H1 (cell line): ENCODE data around the gene TBC1D17. TPM values are rescaled to one million over a fixed set of nuclear protein-coding genes. Genes with fewer than 3 reads are reported as not detected.

ENCODE experiments used
- CTCF ChIA-PET: fragments of 300-600 bp; sonication (Branson Sonifier 250); formaldehyde crosslinking; loops from one replicate; lab custom pipeline; 2021; ENCODE audit not compliant: partially characterized antibody; lab: Charles Lee
- POLR2A ChIA-PET: fragments of 300-600 bp; sonication (Branson Sonifier 250); formaldehyde crosslinking; loops from one replicate; lab custom pipeline; 2021; ENCODE audit warnings: inconsistent platforms; ENCODE audit not compliant: partially characterized antibody; lab: Charles Lee
- DNase-seq, 2 experiments: peaks; one replicate each; pipeline versions ENCODE4 v3.0.0 to v3.0.0-alpha.2; 2010 to 2022; ENCODE audit warnings: low spot score in 2 of 2, low read depth in 1 of 2, mixed read lengths in 1 of 2
- FAIRE-seq: peaks from 2 replicates; lab custom pipeline; 2011; peaks lifted over from hg19 to GRCh38; lab: Jason Lieb, UNC
- H2AFZ ChIP-seq: 2 replicates; pipeline ENCODE4 v1.8.1; 2012; ENCODE audit warnings: low read length, inconsistent platforms
- H2AK5ac ChIP-seq: 2 replicates; pipeline ENCODE4 v1.6.1; 2013; ENCODE audit warnings: low read depth, low read length
- H2BK120ac ChIP-seq: replicated peaks from 2 replicates; pipeline ENCODE3; 2013; ENCODE audit warnings: low read depth, low read length, inconsistent platforms
- H2BK12ac ChIP-seq: 2 replicates; pipeline ENCODE4 v1.6.1; 2013; ENCODE audit warnings: low read depth, low read length
- H2BK15ac ChIP-seq: 2 replicates; pipeline ENCODE4 v1.6.1; 2013; ENCODE audit warnings: low read length
- H2BK20ac ChIP-seq: 2 replicates; pipeline ENCODE4 v1.6.1; 2013; ENCODE audit warnings: low read length
- H2BK5ac ChIP-seq: 2 replicates; pipeline ENCODE4 v1.6.1; 2013; ENCODE audit warnings: low read depth, low read length
- H3K14ac ChIP-seq: 2 replicates; pipeline ENCODE4 v1.6.1; 2013; ENCODE audit warnings: inconsistent platforms; ENCODE audit not compliant: insufficient read length
- H3K18ac ChIP-seq: 2 replicates; pipeline ENCODE4 v1.6.1; 2013; ENCODE audit warnings: low read length; ENCODE audit errors: extremely low read depth
- H3K23ac ChIP-seq: 2 replicates; pipeline ENCODE4 v1.6.1; 2013; ENCODE audit warnings: inconsistent platforms; ENCODE audit not compliant: insufficient read length
- H3K23me2 ChIP-seq: 2 replicates; pipeline ENCODE4 v1.6.1; 2013; ENCODE audit warnings: low read depth, low read length
- H3K27ac ChIP-seq: 2 replicates; pipeline ENCODE4 v1.6.1; 2011; ENCODE audit warnings: low read depth, low read length, inconsistent platforms
- H3K27me3 ChIP-seq, 4 experiments: replicated peaks in 1 of 4; 1 replicate in 1 of 4; 2 replicates in 3 of 4; pipeline versions ENCODE4 v1.6.1 to v1.8.1; 2011 to 2013; ENCODE audit warnings: low read length in 3 of 4, mild to moderate bottlenecking in 3 of 4, inconsistent platforms in 2 of 4, mixed read lengths in 2 of 4, moderate library complexity in 1 of 4; ENCODE audit not compliant: control insufficient read depth in 3 of 4, insufficient read depth in 3 of 4; ENCODE audit errors: extremely low read depth in 1 of 4
- H3K36me3 ChIP-seq, 4 experiments: 2 replicates each; pipeline versions ENCODE4 v1.6.1 to v1.8.1; 2011 to 2013; ENCODE audit warnings: mild to moderate bottlenecking in 4 of 4, low read length in 3 of 4, moderate library complexity in 2 of 4, control low read depth in 1 of 4, inconsistent platforms in 1 of 4; ENCODE audit not compliant: insufficient read depth in 4 of 4, control insufficient read depth in 2 of 4
- H3K4ac ChIP-seq: replicated peaks from 2 replicates; pipeline ENCODE3; 2013; ENCODE audit warnings: low read length, low read depth, mixed read lengths, inconsistent platforms; ENCODE audit not compliant: insufficient read length
- H3K4me1 ChIP-seq, 4 experiments: replicated peaks in 1 of 4; 1 replicate in 1 of 4; 2 replicates in 3 of 4; pipeline versions ENCODE4 v1.6.1 to v1.8.1; 2011 to 2013; ENCODE audit warnings: low read length in 3 of 4, inconsistent platforms in 2 of 4, mixed read lengths in 1 of 4; ENCODE audit not compliant: insufficient read depth in 4 of 4, control insufficient read depth in 3 of 4
- H3K4me2 ChIP-seq, 2 experiments: 2 replicates each; pipeline versions ENCODE4 v1.6.1 to v1.8.1; 2011 to 2013; ENCODE audit warnings: low read depth in 2 of 2, low read length in 2 of 2, control low read depth in 1 of 2, inconsistent platforms in 1 of 2, mild to moderate bottlenecking in 1 of 2; ENCODE audit not compliant: insufficient read depth in 1 of 2
- H3K4me3 ChIP-seq, 4 experiments: fragments of 200-600, 300-600 bp in 1 of 4; sonication (generic), shearing (Covaris generic), sonication (Bioruptor Twin) in 1 of 4; 2 replicates each; pipeline versions ENCODE4 v1.5.1 to v1.8.1; 2011 to 2016; ENCODE audit warnings: low read length in 4 of 4, low read depth in 3 of 4, control low read depth in 2 of 4, inconsistent platforms in 2 of 4, mild to moderate bottlenecking in 2 of 4, mixed read lengths in 1 of 4, moderate library complexity in 1 of 4; ENCODE audit not compliant: insufficient read depth in 2 of 4; ENCODE audit errors: extremely low read depth in 1 of 4
- H3K56ac ChIP-seq: replicated peaks from 2 replicates; pipeline ENCODE3; 2013; ENCODE audit warnings: low read depth, mild to moderate bottlenecking, mixed read lengths, low read length, inconsistent platforms; ENCODE audit not compliant: insufficient read length
- H3K79me1 ChIP-seq: 2 replicates; pipeline ENCODE4 v1.6.1; 2013; ENCODE audit warnings: low read depth, low read length, control low read depth
- H3K79me2 ChIP-seq, 2 experiments: 2 replicates each; pipeline versions ENCODE4 v1.6.1 to v1.8.1; 2012 to 2013; ENCODE audit warnings: low read length in 2 of 2, mild to moderate bottlenecking in 2 of 2, inconsistent platforms in 1 of 2; ENCODE audit not compliant: insufficient read depth in 2 of 2, control insufficient read depth in 1 of 2
- H3K9ac ChIP-seq, 4 experiments: replicated peaks in 1 of 4; 1 replicate in 1 of 4; 2 replicates in 3 of 4; pipeline versions ENCODE4 v1.6.1 to v1.8.1; 2011 to 2013; ENCODE audit warnings: low read depth in 3 of 4, low read length in 3 of 4, control low read depth in 2 of 4, mild to moderate bottlenecking in 2 of 4, moderate library complexity in 2 of 4, inconsistent platforms in 1 of 4; ENCODE audit errors: extremely low read depth in 1 of 4
- H3K9me3 ChIP-seq, 2 experiments: 2 replicates each; pipeline versions ENCODE4 v1.6.1 to v1.8.1; 2012 to 2013; ENCODE audit warnings: mild to moderate bottlenecking in 2 of 2, moderate library complexity in 2 of 2, control low read depth in 1 of 2, inconsistent platforms in 1 of 2, low read depth in 1 of 2, low read length in 1 of 2, mixed read lengths in 1 of 2; ENCODE audit not compliant: insufficient read depth in 2 of 2
- H4K20me1 ChIP-seq, 2 experiments: replicated peaks in 1 of 2; 2 replicates each; pipeline versions ENCODE3 to v1.8.1; 2011 to 2013; ENCODE audit warnings: inconsistent platforms in 2 of 2, low read length in 2 of 2, mild to moderate bottlenecking in 1 of 2; ENCODE audit not compliant: insufficient read depth in 2 of 2, control insufficient read depth in 1 of 2
- H4K5ac ChIP-seq: 2 replicates; pipeline ENCODE4 v1.6.1; 2013; ENCODE audit warnings: low read length, low read depth, mixed read lengths, inconsistent platforms; ENCODE audit not compliant: insufficient read length
- H4K8ac ChIP-seq: 2 replicates; pipeline ENCODE4 v1.8.0; 2013; ENCODE audit warnings: mild to moderate bottlenecking, moderate library complexity, low read length, inconsistent platforms; ENCODE audit not compliant: insufficient read depth; ENCODE audit errors: extremely low read depth
- H4K91ac ChIP-seq: replicated peaks from 2 replicates; pipeline ENCODE3; 2013; ENCODE audit warnings: low read length, mixed read lengths, inconsistent platforms; ENCODE audit not compliant: insufficient read length
- FOSL1 ChIP-seq: IDR thresholded peaks from 2 replicates; pipeline ENCODE4 v1.6.1; 2011; ENCODE audit warnings: mild to moderate bottlenecking, low read depth, low read length, moderate library complexity; ENCODE audit not compliant: insufficient read depth
- RBBP5 ChIP-seq: IDR thresholded peaks from 2 replicates; pipeline ENCODE4 v1.7.1; 2012; ENCODE audit warnings: low read depth, mild to moderate bottlenecking, inconsistent platforms, low read length, moderate library complexity, borderline replicate concordance
- WGBS, 2 experiments: shearing (Covaris generic) in 1 of 2; methylation state at CpG; one replicate each; pipeline versions ENCODE4 v1.1.6 to v1.1.7; 2013 to 2015; ENCODE audit warnings: low lambda C conversion rate in 2 of 2, mixed read lengths in 2 of 2, inconsistent platforms in 1 of 2, low coverage in 1 of 2, missing lambda C conversion rate in 1 of 2; ENCODE audit not compliant: insufficient replicate concordance in 2 of 2, insufficient coverage in 1 of 2, insufficient read length in 1 of 2; ENCODE audit errors: extremely low coverage in 1 of 2, missing lambda C conversion rate in 1 of 2; 5-methylcytosine and 5-hydroxymethylcytosine counted together
- polyA plus RNA-seq, 7 experiments: library from polyadenylated mRNA; depleted of rRNA in 3 of 7; stranded (reverse) in 5 of 7; unstranded in 2 of 7; fragments of >200 nt in 5 of 7; fragments of 200-250 nt in 2 of 7; gene quantifications; 1 replicate in 5 of 7; 2 replicates in 1 of 7; 4 replicates in 1 of 7; pipeline versions ENCODE4 v1.2.1 to v1.2.3, GENCODE V29; 2011 to 2013; ENCODE audit warnings: missing spikeins in 2 of 7, mixed read lengths in 2 of 7
- total RNA-seq: library from RNA; stranded (reverse); fragmentation: NEBNext Ultra II Directional; extraction: Animal tissue kit (Norgen Biotek cat#: 25700); gene quantifications from 2 replicates; pipeline ENCODE4 v1.2.1, GENCODE V29; 2021
- TF ChIP-seq, protein P1 (sequence below): IDR thresholded peaks from 2 replicates; pipeline ENCODE4 v1.6.1; 2011; ENCODE audit warnings: low read depth, mild to moderate bottlenecking, low read length; ENCODE audit not compliant: insufficient read depth

TBC1D17 gene
- total and polyA plus RNA-seq, 2 of the 8 experiments (the other 6 are each of a cell fraction or from before 2014, with no cell fraction given), result 30.3 to 44.9 TPM

- TF ChIP-seq, protein P1, sequence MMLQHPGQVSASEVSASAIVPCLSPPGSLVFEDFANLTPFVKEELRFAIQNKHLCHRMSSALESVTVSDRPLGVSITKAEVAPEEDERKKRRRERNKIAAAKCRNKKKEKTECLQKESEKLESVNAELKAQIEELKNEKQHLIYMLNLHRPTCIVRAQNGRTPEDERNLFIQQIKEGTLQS, result no peak
- TF ChIP-seq RBBP5 (no peak), FOSL1 (no peak)
- DNase-seq (no peak), FAIRE-seq (no peak)
- Histone ChIP-seq H3K4me2 (no peak overlapping the region), H4K5ac (no peak overlapping the region), H3K4me3 (no peak overlapping the region), H2AK5ac (no peak overlapping the region), H3K27ac (no peak overlapping the region), H2BK5ac (0 out of 2 replicates have a peak overlapping the region, but pooled peaks have one; percentile 21), H3K9ac (0 out of 7 replicates have a peak overlapping the region, but pooled peaks of 1 of the 4 experiments have one; percentile 7), H4K91ac (no peak overlapping the region), H3K27me3 (no peaks in the 10 kb centered on the region; a peak in 1 of 7 replicates), H3K79me1 (peaks cover 7% of the 10 kb centered on the region; the same call in 1 of the 2 replicates), H3K23me2 (no peaks in the 10 kb centered on the region), H3K23ac (no peak overlapping the region), H2BK20ac (no peak overlapping the region), H4K20me1 (peaks cover 34 to 36% of the 10 kb centered on the region in 2 experiments), H3K56ac (no peak overlapping the region), H3K18ac (no peak overlapping the region), H3K4ac (no peak overlapping the region), H3K4me1 (peaks cover 0 to 6% (median 3%) of the 10 kb centered on the region in 4 experiments; a peak in 3 of 7 replicates), H4K8ac (no peak overlapping the region), H2AFZ (no peak overlapping the region), H2BK12ac (no peak overlapping the region), H3K36me3 (peaks cover 18 to 41% (median 31%) of the 10 kb centered on the region in 4 experiments; a peak in 7 of 8 replicates), H2BK120ac (no peak overlapping the region), H2BK15ac (no peak overlapping the region), H3K9me3 (no peaks in the 10 kb centered on the region), H3K14ac (no peak overlapping the region), H3K79me2 (peaks cover 0 to 17% of the 10 kb centered on the region in 2 experiments; a peak in 1 of 4 replicates)
- ChIA-PET POLR2A (interaction anchor here (0.7 to 19.2 kb wide), 8 partner anchors 12 to 223 kb away, joined by 3 to 373 read pairs (median 6); partner anchors contain the start of genes AKT1S1, ATF5, IL4I1 and NUP62), CTCF (interaction anchor here (0.6 to 4.8 kb wide), 7 partner anchors 10 to 852 kb away, joined by 3 to 20 read pairs (median 3); partner anchors contain the start of gene IL4I1)
- WGBS, 2 experiments, result 93% methylated on average over 23 of the region's 23 CpGs; no CpG with 5 or more reads in 1 of the 2 experiments
Observed at GRCh38 chr19:49907745-49908446, 30.4 kb downstream of the TBC1D17 start.
